ENCODE results near the gene NMT1.

The NMT1 gene

GRCh38 chr17:45060797-45061605, at the start of gene NMT1:
TSS of gene NMT1 (plus strand) at chr17:45061317. CDS start at chr17:45061330, 13 bp downstream.
- peak; percentile 100 for DNase-seq

GRCh38 chr17:45011767-45012166, 49.4 kb upstream of the NMT1 start:
- no peak for DNase-seq

GRCh38 chr17:45013021-45013997, 47.8 kb upstream of the NMT1 start:
- DNase-seq = peak; percentile 82

- DNase-seq = no peak
Measured at GRCh38 chr17:45016237-45016636, 44.9 kb upstream of the NMT1 start.

- DNase-seq = no peak
Measured at GRCh38 chr17:45016823-45017222, 44.3 kb upstream of the NMT1 start.

- DNase-seq = no peak
Measured at GRCh38 chr17:45018514-45018847, 42.6 kb upstream of the NMT1 start.

GRCh38 chr17:45018848-45019711, 42.0 kb upstream of the NMT1 start:
- DNase-seq = peak; percentile 34

- DNase-seq = no peak
Measured at GRCh38 chr17:45020354-45021138, 40.6 kb upstream of the NMT1 start.

- DNase-seq = peak; percentile 34
Measured at GRCh38 chr17:45021607-45022287, 39.4 kb upstream of the NMT1 start.

- DNase-seq = no peak
Measured at GRCh38 chr17:45022288-45022648, 38.8 kb upstream of the NMT1 start.

- peak; percentile 88 for DNase-seq
Measured at GRCh38 chr17:45022655-45023339, 38.3 kb upstream of the NMT1 start.

- no peak for DNase-seq
Measured at GRCh38 chr17:45029096-45029495, 32.0 kb upstream of the NMT1 start.

- no peak for DNase-seq
Measured at GRCh38 chr17:45029758-45030423, 31.2 kb upstream of the NMT1 start.

- DNase-seq = no peak
Measured at GRCh38 chr17:45030733-45031132, 30.4 kb upstream of the NMT1 start.

GRCh38 chr17:45031231-45032173, 29.6 kb upstream of the NMT1 start:
- peak; percentile 51 for DNase-seq

- DNase-seq = no peak
Measured at GRCh38 chr17:45032174-45032541, 29.0 kb upstream of the NMT1 start.

- no peak for DNase-seq
Measured at GRCh38 chr17:45034599-45034998, 26.5 kb upstream of the NMT1 start.

- DNase-seq = no peak
Measured at GRCh38 chr17:45035848-45036247, 25.3 kb upstream of the NMT1 start.

GRCh38 chr17:45036691-45037090, 24.4 kb upstream of the NMT1 start:
- no peak for DNase-seq

Measured in NCI-H1694 treated with DMSO at 0.1 percent for 48 hours (cell line).